Posterior cingulate gyrus (tissue), 11 donors: Measurements from ENCODE around the gene RNF220.
A peak's percentile ranks its signal among the peaks of the same experiment; 100 is the strongest.
"Not testable (repeated sequence)": the region's sequence is repeated elsewhere in the genome, so short reads cannot be mapped to it uniquely, and the experiment has no call there.

ENCODE experiments used
- DNase-seq, 10 donors: peaks; one replicate each; pipeline versions ENCODE4 v3.0.0 to v3.0.0-alpha.2; 2020 to 2021; ENCODE audit warnings: mixed read lengths in 3 of 10
- intact Hi-C: fragments of 100-400 bp; cut with DNase I; formaldehyde crosslinking; loops from one replicate; pipeline ENCODE4 v1.15.1; 2023

RNF220 gene

DNA sequence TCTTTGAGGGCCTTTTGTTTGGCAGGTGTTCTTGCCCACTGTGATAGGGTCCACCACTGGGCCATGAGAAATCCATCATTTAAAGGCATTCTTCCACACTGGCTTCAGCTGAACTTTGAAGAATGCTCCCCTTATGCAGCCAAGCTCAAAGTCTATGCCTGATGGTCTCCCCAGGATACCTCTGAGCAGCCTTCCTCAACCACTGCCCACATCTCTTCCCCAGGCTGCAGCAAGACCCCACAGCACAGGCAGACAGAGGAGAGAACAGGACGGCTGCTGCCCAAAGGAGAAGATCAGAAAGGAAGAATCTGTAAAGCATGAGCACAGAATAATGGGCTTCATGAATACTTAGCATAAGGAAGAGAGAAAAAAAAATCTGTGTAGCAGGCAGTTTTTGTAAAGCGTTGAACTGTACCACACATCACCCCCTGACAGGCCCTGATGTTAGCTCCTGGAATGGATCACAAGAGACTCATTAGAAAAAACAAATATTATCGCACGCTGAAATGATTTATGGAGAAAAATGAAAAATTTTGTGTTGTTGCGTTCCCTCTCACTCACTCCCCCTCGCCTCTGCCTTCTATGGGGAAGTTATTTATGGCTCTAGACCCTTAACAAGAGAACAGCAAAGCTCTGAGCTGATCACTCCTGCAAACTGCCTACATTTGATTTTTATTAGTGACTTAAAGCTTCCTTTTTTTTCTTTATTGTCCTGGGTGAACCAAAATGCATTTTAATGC lies 135.1 kb downstream of the RNF220 start:
- intact Hi-C loops = no loop called here
- peak in 1 of 10 donors; percentile 11 for DNase-seq

DNA sequence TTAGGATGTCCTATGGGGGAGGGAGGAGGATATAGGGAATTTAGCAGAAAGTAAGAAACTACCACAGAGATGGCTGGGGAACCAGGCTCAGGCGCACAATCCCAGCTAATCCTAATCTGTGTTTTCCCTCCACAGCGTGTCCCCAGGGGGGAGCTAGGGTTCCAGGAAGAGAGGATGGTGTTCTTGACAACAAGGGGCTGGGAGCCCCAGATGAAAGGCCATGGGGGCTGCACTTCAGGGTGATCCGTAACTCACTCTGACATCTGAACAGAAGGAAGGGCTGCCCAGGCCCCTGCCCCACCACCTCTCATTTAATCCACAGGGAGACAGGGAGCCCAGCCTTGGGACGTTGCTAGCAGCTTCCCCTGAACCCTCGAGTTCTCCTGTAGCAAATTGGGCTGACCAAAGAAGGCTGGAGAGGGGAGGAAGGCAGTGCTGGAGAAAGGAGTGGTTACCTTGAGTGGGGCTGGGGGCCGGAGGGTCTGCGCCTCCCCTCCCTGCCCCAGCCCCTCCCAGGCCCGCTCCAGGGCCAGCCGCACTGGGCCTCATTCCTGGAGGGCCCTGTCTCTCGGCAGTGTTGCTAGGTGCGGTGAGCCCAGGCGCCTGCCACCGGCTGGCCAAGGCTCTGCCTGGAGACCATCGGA lies 137.5 kb downstream of the RNF220 start:
- intact Hi-C loops = no loop called here

DNA sequence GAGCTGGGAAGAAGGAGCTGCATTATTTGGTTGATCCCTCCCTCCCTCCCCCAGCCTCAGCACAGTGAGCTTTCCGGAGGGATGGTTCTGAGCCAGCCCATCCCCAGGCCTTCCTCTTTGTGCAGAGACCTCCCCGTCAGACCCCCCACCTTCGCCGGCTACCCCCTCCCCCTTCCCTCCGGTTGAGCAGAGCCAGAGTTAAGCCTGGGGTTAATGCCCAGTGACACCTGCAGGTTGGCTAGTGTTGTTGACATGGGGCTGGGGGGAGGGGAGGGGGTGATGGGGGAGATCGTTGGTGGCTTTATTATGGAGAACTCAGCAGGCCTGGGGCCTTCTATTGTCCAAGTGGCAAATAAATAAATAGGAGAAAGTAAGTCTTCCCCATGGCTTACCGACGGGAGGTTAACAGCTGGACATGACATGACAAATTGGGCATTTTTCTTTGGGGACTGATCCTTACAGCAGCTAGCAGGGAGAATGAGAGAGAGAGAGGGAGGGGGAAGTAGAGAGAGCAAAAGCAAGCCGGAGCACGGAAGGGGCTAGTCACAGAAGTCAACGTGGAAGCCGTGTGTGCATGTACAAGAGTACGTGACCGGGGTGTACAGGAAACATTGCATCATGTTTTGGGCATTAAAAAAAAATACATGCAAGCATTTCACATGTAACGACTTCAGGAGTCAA lies 138.1 kb downstream of the RNF220 start:
- DNase-seq = peak in 1 of 10 donors; percentile 45
- intact Hi-C loops = no loop called here

More for the DNA sequence above, 137.5 kb downstream of the RNF220 start:
- DNase-seq = peak in 1 of 10 donors; percentile 35

DNA sequence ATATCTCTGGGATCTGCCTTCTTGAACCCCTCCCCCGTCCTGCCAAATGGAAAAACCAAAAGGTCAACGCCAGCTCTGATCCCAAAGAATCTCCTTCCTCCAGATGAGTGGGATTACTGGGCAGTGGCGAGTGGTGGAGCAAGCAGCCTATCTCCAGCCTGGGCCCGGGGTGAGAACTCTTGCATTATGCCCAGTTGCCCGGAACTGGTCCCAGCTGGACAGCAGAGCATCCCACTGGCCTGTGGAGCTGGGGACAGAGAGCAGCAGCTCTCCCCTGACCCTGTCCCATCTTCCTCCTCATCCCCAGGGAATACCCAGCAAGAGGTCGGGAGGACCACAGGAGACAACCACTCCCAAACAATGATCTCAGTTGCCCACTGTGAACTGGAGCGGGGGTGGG lies 138.7 kb downstream of the RNF220 start:
- DNase-seq = no peak
- intact Hi-C loops = no loop called here

DNA sequence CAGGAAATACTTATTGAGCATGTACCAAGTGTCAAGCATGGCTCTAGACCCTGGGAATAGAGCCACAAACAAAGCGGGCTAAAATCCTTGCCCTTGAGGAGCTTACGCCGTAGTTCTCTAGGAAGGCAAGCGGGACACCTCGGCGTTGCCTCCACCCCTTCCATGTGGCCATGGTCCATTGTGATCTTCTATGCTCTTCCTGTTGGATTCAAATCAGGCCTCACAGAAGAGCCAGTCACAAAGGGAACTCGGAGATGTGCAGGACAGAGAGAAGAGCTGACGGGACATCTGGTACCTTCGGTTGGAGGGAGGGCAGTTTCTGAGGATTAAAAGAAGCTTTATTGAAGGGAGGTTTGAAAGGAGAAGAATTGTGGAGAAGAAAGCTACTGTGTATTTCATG lies 139.9 kb downstream of the RNF220 start:
- intact Hi-C loops = no loop called here
- no peak for DNase-seq

DNA sequence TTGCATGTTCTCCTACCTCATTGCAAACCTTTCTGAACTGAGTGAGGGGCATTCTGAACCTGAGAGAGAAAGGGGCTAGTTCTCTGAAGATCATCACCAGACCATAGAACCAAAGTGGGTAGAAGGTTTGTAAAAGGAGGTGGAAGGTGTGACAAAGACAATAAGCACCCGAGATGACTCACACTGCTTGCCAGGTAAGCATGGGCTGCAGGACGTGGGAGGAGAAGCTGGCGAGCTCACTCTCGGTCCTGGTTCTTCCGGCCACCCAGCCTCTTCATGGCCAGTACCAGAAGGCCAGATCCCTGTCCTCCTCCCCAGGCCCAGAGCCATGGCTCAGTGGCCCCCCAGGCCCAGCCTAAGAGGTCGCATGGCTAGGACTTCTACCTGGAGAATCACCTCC lies 140.9 kb downstream of the RNF220 start:
- DNase-seq = no peak
- intact Hi-C loops = no loop called here

DNA sequence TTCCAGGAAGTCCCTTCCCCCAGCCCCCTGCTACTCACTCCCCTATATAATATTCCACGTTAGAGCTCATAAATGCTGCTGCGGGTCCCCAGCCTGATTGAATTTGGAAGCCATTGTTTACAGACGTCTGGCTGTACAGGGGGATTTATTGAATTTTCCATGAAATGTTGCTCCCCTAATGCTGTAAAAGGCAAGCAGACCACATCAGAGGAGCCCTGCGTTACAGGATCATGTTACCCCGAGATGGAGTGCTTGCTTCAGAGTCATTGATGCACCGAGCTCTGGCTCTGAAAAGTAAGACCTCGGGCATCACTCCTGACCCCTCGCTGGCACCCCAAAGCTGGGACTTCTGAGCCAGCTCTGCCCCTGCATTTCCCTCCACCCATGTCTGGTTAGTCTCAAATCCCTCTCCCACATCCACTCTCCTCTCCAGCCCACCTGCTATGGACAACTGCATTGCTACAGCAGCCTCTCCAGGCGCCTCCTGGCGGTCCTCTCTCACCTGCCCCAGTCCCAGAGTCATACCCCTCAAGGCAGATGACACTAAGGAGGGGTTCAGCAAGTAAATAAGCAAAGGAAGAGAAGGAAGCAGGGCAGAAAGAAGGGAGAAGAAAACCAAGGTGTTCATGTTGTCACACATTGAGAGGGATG lies 141.5 kb downstream of the RNF220 start:
- intact Hi-C loops = no loop called here
- DNase-seq = no peak

DNA sequence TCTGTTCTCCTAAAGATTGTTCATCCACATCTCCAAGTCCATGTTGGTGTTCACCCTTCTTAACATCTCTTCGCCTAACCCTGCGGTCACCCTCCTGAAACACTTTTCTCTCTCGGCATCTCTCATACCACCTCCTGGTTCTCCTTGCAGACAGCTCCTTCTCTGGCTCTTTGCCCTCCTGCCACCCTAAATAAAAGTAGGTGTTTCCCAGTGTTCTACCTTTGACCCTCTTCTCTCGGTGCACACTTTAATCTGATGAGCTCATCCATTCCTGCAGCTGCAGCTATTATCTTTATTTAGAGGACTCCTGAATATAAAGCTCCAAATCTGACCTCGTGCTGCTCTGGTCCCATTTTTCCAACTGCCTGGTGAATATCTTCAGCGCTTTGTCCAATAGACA lies 142.3 kb downstream of the RNF220 start:
- intact Hi-C loops = no loop called here
- no peak for DNase-seq

DNA sequence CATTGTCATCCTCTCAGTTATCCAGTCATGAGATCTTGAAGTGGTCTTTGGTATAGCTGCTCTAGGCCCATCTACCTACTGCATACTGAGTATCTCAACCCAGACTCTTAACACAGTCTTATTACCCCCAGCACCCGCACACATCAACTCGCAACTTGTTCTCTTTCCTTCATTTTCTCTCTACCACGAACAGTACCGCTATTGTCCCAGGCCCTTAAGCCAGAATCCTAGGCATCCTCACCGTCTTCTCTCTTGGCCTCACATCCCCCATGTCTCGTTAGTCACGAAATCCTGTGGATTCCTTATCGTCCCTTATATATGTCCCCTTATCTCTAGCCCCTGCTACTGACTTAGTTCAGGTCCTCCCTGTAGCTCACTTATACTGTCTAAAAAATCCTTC lies 142.8 kb downstream of the RNF220 start:
- DNase-seq = no peak

DNA sequence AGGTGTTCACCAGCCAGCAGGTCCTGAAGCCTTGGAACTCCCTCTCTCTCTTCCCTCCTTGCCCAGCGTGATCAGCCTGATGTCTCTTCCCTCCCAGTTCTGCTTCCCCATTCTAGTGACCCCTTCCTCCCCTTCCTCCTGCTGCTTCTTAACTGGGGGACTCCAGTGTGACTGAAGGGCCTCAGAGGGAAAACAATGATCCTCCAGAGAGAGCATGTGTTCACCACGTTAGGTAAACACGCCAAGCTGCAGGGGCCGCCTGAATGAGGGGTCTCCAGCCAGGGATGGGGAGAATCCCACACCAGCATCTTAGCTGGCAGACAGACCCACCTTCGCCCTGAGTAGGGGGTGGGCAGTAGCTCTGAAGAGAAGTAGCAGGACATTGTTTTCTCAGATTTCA lies 144.5 kb downstream of the RNF220 start:
- intact Hi-C loops = no loop called here
- no peak for DNase-seq

More for the DNA sequence above, 142.8 kb downstream of the RNF220 start:
- intact Hi-C loops = no loop called here

DNA sequence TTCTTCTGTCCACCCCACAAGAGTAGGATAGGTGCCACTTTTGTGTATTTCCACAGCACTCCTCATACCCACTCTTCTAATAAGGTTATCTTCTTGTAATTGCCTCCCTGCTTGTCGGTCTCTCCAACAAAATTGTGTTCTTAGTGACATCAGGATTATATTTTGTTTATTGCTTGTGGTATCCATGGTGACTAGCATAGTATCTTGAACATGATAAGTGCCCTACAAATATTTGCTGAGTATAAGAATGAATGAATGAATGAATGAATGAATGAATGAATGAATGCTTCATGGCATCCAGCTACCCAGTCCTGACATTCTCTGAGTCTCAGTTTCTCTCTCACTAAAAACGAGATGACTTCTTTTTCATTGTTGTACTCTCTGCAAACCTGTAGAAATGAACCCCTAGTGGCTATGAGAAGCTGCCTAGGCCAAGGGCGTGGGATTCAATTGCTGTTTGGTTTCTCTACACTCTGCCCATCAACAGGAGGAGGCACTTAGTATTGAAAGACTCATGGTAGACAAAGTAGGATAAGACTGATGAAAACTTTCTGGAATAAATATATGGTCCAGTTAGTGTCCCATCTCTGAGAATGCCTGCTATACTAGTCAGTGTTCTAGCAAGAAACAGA lies 148.2 kb downstream of the RNF220 start:
- DNase-seq = no peak

DNA sequence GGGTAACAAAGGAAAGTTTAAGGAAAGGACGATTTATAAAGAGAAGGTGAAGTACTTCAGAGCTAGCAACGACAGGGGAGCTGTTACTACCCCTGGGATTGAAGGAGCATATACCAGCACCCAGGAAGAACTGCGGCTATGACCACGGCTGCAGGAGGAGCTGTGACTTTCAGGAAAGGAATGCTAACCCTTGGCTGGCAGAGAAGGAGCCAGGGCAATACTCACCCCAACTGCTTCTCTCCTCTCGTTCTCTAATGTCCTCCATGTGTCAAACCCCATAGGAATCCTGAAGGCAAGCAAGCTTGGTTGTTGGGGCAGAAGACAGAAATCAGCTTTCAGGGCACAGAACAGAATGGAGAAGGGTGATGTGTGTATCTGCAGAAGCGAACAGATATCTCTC lies 148.7 kb downstream of the RNF220 start:
- intact Hi-C loops = no loop called here
- no peak for DNase-seq

More for the DNA sequence above, 148.2 kb downstream of the RNF220 start:
- intact Hi-C loops = no loop called here

DNA sequence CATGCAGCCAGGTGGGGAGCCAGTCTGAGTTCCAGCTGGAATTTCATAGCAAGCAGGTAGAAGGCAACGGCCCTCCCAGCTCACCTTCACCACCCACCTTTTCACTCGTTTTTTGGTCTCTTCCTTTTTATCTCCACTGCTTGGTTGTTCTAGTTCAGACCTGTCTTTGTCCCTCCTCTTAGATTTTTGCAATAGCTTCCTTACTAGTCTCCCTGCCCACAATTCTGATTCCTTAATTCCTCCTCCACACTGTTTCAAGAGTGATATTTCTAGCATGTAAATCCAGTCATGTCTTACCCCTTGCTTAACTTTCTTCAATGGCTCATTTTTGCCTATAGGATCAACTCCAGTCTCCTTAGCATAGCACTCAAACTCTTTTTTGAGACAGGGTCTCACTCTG lies 149.7 kb downstream of the RNF220 start:
- intact Hi-C loops = no loop called here
- no peak for DNase-seq

DNA sequence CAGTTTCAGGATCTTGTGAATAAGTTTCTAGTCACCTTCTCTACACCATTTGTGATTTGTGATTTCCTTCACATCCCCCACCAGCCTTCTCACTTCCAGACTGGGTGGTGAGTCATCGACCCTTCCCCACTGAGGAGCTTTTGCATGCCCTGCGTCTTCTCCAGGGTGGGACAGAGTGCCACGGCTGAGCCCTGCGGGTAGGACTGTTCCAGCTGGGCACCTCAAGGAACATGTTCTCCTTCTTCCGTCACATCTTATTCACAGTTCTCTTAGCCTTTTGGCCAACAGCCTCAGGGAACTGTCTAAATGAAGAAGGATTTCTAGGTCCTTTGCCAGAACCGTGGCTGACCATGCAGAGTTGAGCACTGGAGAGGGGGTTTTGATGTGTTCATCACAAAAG lies 152.7 kb downstream of the RNF220 start:
- DNase-seq = no peak
- intact Hi-C loops = no loop called here

DNA sequence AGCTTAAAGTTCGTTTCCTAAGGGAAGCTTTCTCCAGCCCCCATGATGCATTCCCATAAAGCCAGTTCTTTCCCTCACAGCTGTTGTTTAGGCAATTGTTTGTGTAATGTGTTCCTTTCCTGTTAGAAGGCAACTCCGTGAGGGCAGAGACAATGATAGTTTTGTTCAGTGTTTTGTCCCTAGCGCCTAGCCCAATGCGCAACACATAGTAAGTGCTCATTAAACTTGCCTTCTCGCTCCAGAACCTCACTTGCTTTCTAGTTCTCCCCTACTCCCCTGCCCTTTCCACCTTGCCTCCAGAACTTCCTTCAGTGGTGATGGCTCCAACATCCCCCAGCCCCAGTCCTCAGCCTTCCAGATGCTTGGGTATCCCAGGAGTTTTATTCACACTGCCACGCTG lies 153.8 kb downstream of the RNF220 start:
- DNase-seq = no peak
- intact Hi-C loops = no loop called here

DNA sequence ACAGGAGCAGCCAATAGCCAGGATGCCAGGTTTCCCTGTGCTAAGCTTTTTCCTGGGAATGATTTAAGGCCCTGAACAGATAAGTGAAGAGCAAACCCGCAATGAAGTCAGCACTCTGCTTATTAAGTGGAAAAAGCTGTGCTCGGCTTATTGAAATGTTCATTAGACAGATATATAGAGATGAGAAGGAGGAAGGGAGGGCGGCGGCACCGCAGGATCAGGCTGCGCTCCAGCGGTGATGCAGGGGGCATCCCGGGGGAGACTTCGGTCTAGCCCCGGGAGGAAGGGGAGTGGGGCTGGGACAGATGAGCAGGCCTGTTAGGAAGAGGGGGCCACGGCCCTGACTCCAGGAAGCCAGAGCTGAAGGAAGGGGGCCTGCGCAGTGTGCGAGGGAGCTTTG lies 154.3 kb downstream of the RNF220 start:
- DNase-seq = no peak
- intact Hi-C loops = no loop called here

DNA sequence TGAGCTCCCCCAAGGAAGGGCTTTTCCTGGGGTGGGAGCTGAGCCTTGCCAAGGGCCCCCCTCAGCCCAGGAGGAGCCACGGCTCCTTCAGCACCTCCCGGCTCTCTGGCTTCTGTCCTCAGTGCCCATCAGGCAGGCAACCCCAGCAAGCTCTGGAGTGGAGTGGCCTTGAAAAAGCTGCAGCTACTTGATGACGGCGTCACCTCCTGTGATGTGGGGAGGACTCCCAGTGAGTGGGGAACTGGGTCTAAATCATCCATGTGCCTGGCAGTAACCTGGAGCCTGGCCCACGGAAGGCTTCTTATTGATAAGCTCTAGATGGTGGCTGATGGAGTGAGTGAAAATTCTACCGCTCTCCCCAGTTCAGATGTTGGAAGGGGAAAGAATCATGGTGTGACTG lies 154.9 kb downstream of the RNF220 start:
- intact Hi-C loops = no loop called here
- DNase-seq = no peak

DNA sequence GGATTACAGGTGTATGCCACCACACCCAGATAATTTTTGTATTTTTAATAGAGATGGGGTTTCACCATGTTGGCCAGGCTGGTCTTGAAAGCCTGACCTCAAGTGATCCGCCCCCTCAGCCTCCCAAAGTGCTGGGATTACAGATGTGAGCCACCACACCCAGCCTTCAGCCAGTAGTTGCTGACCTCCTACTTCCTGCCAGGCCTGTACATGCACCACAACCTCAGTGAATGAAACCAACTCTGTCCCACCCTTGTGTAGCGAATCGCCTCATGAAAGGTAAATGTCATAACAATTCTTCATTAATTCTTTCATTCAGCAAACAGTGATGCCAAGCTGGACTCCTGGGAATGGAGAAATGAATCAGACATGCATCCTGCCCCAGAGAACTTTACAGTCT lies 155.6 kb downstream of the RNF220 start:
- DNase-seq, intact Hi-C loops: not testable (repeated sequence)

DNA sequence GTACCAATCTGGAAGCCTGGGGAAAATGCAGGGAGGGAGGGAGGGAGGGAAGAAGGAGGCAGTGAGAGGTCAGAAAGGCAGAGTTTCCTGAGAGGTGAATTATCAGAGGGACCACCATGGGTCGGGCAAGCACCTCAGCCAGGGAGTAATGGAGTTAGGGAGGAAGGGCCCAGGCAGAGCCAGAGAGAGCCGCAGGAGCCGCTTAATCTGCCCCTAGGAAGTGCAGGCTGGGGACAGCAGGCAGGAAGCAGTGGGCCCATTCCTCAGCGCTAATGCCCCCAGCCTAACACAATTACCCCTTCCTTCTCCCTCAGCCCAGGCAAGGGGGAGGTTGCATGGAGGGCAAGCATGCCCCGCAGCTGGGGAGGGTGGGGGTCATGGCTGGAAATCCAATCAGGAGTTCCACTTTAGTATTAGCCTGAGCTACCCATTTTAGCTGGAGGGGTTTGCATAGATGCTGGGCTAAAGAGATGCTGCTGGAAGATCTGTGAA lies 160.2 kb downstream of the RNF220 start:
- intact Hi-C loops = no loop called here
- peak in 1 of 10 donors; percentile 66 for DNase-seq

DNA sequence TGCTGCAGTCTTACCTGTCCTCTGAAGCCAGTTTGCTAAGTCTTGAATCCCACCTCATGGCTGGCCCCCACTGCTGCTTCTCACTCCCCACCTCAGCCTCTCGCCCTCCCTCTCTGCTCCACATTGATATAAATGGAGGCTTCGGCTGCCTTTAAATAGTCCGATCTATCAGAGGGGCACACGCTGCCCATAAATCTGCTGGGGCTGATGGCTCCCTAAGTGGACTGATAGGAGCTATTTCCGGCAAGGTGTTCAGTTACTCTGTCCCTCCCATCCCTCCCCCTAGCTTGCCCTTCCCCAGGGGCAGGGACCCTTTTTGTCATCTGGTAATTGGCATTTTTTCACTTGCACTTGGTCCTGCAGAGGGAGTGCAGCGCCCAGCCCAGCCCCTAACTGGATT lies 160.8 kb downstream of the RNF220 start:
- peak in 1 of 10 donors; percentile 30 for DNase-seq
- intact Hi-C loops = no loop called here
